Measurements from ENCODE around the gene GAB2. TPM values are rescaled to one million over a fixed set of nuclear protein-coding genes. Genes with fewer than 3 reads are reported as not detected.
A peak's percentile ranks its signal among the peaks of the same experiment; 100 is the strongest.
"Not testable (repeated sequence)": the region's sequence is repeated elsewhere in the genome, so short reads cannot be mapped to it uniquely, and the experiment has no call there.

Gene GAB2
- total RNA-seq, 1 donor from 2014 or later = 10.4 TPM

DNA sequence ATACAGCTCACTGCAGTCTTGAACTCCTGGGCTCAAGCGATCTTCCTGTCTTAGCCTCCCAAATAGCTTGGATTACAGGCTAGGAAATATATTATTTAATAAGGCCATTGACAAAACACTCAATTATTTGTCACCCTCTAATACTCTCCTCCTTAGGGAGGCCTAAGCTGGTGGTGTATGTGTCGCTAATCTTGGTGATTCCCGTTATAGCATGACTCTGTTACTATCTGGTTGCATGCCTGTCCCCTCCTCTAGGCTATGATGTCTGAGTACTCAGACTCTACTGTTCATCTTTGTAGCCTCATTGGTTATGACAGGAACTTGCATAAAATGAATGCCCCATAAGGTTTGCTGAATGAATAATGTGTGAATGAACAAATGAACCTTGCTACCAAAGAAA, 141.3 kb downstream of the GAB2 start:
- no peak overlapping the region for H3K27ac ChIP-seq (ENCODE audit: low read depth, low read length)
- no peak overlapping the region for H3K9ac ChIP-seq (ENCODE audit: low read depth in 1 of 3, low read length in 3 of 3)
- H3K36me3 ChIP-seq (ENCODE audit: control insufficient read depth in 3 of 3, insufficient read depth in 3 of 3, low read length in 3 of 3) = peaks cover 0 to 5% (median 5%) of the 10 kb centered on the region in 3 donors
- no peak overlapping the region for H3K4me3 ChIP-seq (ENCODE audit: low read length in 3 of 3)
- no peaks in the 10 kb centered on the region for H3K27me3 ChIP-seq (ENCODE audit: control insufficient read depth in 3 of 3, insufficient read depth in 3 of 3, low read length in 3 of 3)
- H3K9me3 ChIP-seq (ENCODE audit: control insufficient read depth in 3 of 3, low read length in 3 of 3) = peaks cover 0 to 3% (median 0%) of the 10 kb centered on the region in 3 donors
- no peaks in the 10 kb centered on the region for H3K4me1 ChIP-seq (ENCODE audit: control insufficient read depth in 3 of 3, insufficient read depth in 3 of 3, low read length in 3 of 3)

DNA sequence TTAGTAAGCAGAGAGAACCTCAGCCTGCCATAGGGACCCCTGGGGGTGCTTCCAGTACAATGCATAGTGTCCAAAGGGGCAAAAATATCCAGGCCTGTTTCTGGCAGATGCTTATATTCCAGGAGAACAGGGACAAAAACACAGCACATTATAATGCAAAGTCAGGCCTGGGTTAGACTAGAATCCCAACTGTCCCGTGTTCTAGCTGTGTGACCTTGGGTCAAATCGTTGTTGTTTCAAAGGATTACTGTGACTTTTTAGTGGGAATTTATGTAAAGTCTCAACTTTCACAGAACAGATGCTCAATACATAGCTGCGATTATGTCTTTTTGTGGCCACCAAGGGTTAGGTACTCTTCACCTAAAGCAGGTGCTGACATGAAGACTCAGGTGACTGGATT, 142.9 kb downstream of the GAB2 start:
- Histone ChIP-seq H3K36me3 (ENCODE audit: control insufficient read depth in 3 of 3, insufficient read depth in 3 of 3, low read length in 3 of 3) (peaks cover 0 to 2% (median 0%) of the 10 kb centered on the region in 3 donors), H3K27ac (ENCODE audit: low read depth, low read length) (no peak overlapping the region), H3K9ac (ENCODE audit: low read depth in 1 of 3, low read length in 3 of 3) (no peak overlapping the region), H3K4me1 (ENCODE audit: control insufficient read depth in 3 of 3, insufficient read depth in 3 of 3, low read length in 3 of 3) (no peaks in the 10 kb centered on the region), H3K9me3 (ENCODE audit: control insufficient read depth in 3 of 3, low read length in 3 of 3) (peaks cover 0 to 3% (median 0%) of the 10 kb centered on the region in 3 donors), H3K27me3 (ENCODE audit: control insufficient read depth in 3 of 3, insufficient read depth in 3 of 3, low read length in 3 of 3) (no peaks in the 10 kb centered on the region), H3K4me3 (ENCODE audit: low read length in 3 of 3) (no peak overlapping the region)

DNA sequence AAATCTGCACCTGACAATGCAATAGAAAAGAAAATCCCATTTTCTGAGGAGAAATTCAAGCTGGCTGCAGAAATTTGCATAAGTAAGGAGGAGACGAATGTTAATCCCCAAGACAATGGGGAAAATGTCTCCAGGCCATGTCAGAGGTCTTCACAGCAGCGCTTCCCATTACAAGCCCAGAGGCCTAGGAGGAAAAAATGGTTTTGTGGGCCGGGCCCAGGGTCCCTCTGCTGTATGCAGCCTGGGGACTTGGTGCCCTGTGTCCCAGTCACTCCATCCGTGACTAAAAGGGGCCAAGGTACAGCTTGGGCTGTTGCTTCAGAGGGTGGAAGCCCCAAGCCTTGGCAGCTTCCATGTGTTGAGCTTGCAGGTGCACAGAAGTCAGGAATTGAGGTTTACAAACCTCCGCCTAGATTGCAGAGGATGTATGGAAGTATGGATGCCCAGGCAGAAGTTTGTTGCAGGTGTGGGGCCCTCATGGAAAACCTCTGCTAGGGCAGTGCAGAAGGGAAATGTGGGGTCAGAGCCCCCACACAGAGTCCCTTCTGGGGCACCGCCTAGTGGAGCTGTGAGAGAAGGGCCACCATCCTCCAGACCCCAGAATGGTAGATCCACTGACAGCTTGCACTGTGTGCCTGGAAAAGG, 144.9 kb downstream of the GAB2 start:
- H3K27me3 ChIP-seq (ENCODE audit: control insufficient read depth in 3 of 3, insufficient read depth in 3 of 3, low read length in 3 of 3); H3K9ac ChIP-seq (ENCODE audit: low read depth in 1 of 3, low read length in 3 of 3); H3K4me1 ChIP-seq (ENCODE audit: control insufficient read depth in 3 of 3, insufficient read depth in 3 of 3, low read length in 3 of 3); H3K36me3 ChIP-seq (ENCODE audit: control insufficient read depth in 3 of 3, insufficient read depth in 3 of 3, low read length in 3 of 3); H3K9me3 ChIP-seq (ENCODE audit: control insufficient read depth in 3 of 3, low read length in 3 of 3); H3K4me3 ChIP-seq (ENCODE audit: low read length in 3 of 3); H3K27ac ChIP-seq (ENCODE audit: low read depth, low read length): not testable (repeated sequence)

DNA sequence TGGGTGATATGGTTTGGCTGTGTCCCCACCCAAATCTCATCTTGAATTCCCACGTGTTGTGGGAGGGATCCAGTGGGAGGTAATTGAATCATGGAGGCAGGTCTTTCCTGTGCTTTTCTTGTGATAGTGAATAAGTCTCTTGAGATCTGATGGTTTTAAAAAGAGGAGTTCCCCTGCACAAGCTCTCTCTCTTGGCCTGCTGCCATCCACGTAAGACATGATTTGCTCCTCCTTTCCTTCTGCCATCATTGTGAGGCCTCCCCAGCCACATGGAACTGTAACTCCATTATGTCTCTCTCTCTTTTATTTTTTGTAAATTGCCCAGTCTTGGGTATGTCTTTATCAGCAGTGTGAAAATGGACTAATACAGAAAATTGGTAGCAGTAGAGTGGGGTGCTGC, 145.8 kb downstream of the GAB2 start:
- H3K9ac ChIP-seq (ENCODE audit: low read depth in 1 of 3, low read length in 3 of 3); H3K27me3 ChIP-seq (ENCODE audit: control insufficient read depth in 3 of 3, insufficient read depth in 3 of 3, low read length in 3 of 3); H3K9me3 ChIP-seq (ENCODE audit: control insufficient read depth in 3 of 3, low read length in 3 of 3); H3K27ac ChIP-seq (ENCODE audit: low read depth, low read length); H3K36me3 ChIP-seq (ENCODE audit: control insufficient read depth in 3 of 3, insufficient read depth in 3 of 3, low read length in 3 of 3); H3K4me1 ChIP-seq (ENCODE audit: control insufficient read depth in 3 of 3, insufficient read depth in 3 of 3, low read length in 3 of 3); H3K4me3 ChIP-seq (ENCODE audit: low read length in 3 of 3): not testable (repeated sequence)

DNA sequence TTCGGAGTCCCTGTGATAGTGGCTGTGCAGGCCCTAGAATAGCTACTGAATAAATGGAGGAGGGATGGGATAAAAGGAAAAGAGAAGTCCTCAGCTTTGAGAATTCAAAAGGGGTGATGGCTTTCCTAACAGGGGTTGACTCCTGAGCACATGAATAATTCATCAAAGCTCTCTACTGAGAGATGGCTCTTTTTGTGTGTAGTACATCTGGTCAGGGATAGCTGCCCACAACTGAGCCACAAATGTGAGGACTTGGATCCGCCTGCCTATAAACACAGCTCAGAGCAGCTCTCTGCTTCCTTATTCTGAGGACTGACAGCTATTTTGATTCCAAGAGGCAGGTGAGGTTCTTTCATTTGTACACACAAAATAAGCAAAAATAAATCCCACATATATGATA, 146.6 kb downstream of the GAB2 start:
- Histone ChIP-seq H3K9ac (ENCODE audit: low read depth in 1 of 3, low read length in 3 of 3) (no peak overlapping the region), H3K27ac (ENCODE audit: low read depth, low read length) (no peak overlapping the region), H3K36me3 (ENCODE audit: control insufficient read depth in 3 of 3, insufficient read depth in 3 of 3, low read length in 3 of 3) (peaks cover 0 to 2% (median 0%) of the 10 kb centered on the region in 3 donors), H3K9me3 (ENCODE audit: control insufficient read depth in 3 of 3, low read length in 3 of 3) (peaks cover 0 to 3% (median 0%) of the 10 kb centered on the region in 3 donors), H3K4me1 (ENCODE audit: control insufficient read depth in 3 of 3, insufficient read depth in 3 of 3, low read length in 3 of 3) (peaks cover 0 to 3% (median 3%) of the 10 kb centered on the region in 3 donors), H3K27me3 (ENCODE audit: control insufficient read depth in 3 of 3, insufficient read depth in 3 of 3, low read length in 3 of 3) (no peaks in the 10 kb centered on the region), H3K4me3 (ENCODE audit: low read length in 3 of 3) (no peak overlapping the region)

DNA sequence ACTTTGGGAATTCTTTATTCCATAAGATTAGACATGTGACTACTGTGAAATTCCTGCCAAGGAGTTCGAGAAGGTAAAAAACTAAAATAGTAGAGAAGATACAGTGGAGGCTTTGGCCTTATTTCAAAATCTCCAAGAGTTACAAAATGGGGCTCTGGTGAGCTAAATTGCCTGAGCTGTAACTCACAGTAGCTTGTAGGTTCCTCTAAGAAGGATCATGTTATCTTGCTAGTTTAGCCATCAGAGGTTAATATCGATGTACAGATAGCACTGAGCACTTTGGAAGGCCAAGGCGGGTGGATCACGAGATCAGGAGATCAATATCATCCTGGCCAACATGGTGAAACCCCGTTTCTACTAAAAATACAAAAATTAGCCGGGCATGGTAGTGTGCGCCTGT, 147.8 kb downstream of the GAB2 start:
- Histone ChIP-seq H3K9me3 (ENCODE audit: control insufficient read depth in 3 of 3, low read length in 3 of 3) (peaks cover 0 to 3% (median 0%) of the 10 kb centered on the region in 3 donors), H3K9ac (ENCODE audit: low read depth in 1 of 3, low read length in 3 of 3) (no peak overlapping the region), H3K4me1 (ENCODE audit: control insufficient read depth in 3 of 3, insufficient read depth in 3 of 3, low read length in 3 of 3) (peaks cover 0 to 3% (median 3%) of the 10 kb centered on the region in 3 donors), H3K27me3 (ENCODE audit: control insufficient read depth in 3 of 3, insufficient read depth in 3 of 3, low read length in 3 of 3) (no peaks in the 10 kb centered on the region), H3K36me3 (ENCODE audit: control insufficient read depth in 3 of 3, insufficient read depth in 3 of 3, low read length in 3 of 3) (peaks cover 0 to 2% (median 0%) of the 10 kb centered on the region in 3 donors), H3K27ac (ENCODE audit: low read depth, low read length) (peak overlapping the region; percentile 47), H3K4me3 (ENCODE audit: low read length in 3 of 3) (no peak overlapping the region)

DNA sequence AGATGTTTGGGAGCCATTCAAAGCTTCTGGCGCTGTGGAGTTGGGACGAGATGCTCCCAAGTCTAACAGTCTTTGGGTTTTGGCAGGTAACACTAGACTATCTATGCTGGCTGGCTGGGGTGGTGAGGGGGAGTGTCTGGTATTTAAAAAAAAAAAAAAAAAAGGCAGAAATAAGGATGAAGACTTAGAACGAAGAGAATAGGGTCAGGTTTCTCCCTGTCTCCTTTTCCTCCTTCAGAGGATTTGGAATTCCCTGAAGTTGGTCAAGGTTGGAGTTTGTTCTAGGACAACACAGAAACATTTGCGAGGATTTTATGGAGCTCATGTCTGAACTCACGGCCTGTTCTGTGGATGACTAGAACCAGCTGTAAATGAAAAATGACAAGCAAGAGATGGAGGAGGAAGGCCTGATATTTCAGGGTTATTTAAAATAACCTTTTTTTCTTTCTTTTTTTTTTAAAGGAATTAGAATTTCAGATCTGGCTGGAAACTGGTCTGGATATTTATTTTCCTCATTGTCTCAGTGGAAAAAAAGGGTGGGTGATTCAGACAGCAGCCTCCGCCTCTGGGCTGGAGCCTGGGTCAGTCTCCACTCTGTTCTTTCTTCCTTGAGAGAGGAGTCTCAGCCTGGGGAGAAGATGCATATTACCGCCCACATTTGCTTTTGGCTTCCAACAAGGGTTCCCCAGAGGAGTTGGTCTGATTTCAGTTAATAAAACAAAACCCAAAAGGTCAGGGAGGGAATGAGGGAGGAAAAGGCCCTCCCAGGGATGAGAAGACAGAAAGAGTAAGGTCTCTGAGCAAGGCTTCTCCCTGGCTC, 148.8 kb downstream of the GAB2 start:
- no peak overlapping the region for H3K9ac ChIP-seq (ENCODE audit: low read depth in 1 of 3, low read length in 3 of 3)
- peaks cover 0 to 3% (median 3%) of the 10 kb centered on the region in 3 donors for H3K4me1 ChIP-seq (ENCODE audit: control insufficient read depth in 3 of 3, insufficient read depth in 3 of 3, low read length in 3 of 3)
- no peaks in the 10 kb centered on the region for H3K27me3 ChIP-seq (ENCODE audit: control insufficient read depth in 3 of 3, insufficient read depth in 3 of 3, low read length in 3 of 3)
- peak overlapping the region in 1 of 3 donors; percentile 7 for H3K4me3 ChIP-seq (ENCODE audit: low read length in 3 of 3)
- peak overlapping the region; percentile 54 for H3K27ac ChIP-seq (ENCODE audit: low read depth, low read length)
- peaks cover 0 to 2% (median 0%) of the 10 kb centered on the region in 3 donors for H3K36me3 ChIP-seq (ENCODE audit: control insufficient read depth in 3 of 3, insufficient read depth in 3 of 3, low read length in 3 of 3)
- peaks cover 0 to 3% (median 0%) of the 10 kb centered on the region in 3 donors for H3K9me3 ChIP-seq (ENCODE audit: control insufficient read depth in 3 of 3, low read length in 3 of 3)

DNA sequence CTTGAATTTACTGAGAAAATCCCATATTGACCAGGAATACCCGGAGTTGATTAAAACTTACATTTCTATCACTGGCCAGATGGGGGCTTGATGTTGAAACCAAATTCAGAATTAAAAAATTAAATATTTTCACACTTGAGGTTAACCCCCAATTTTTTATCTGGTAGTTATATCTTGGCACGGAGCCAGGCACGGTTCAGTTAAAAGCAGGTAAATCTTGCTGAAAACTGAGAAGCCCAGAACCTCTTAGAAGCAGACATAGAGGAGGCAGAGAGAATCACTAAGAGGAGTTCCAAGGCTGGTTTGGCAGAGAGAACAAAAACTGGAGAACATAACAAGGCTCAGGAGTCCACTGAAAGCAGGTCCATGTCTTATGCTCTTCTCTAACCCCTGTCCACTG, 151.2 kb downstream of the GAB2 start:
- Histone ChIP-seq H3K4me3 (ENCODE audit: low read length in 3 of 3) (no peak overlapping the region), H3K27ac (ENCODE audit: low read depth, low read length) (no peak overlapping the region), H3K9me3 (ENCODE audit: control insufficient read depth in 3 of 3, low read length in 3 of 3) (no peaks in the 10 kb centered on the region), H3K4me1 (ENCODE audit: control insufficient read depth in 3 of 3, insufficient read depth in 3 of 3, low read length in 3 of 3) (peaks cover 3 to 7% (median 3%) of the 10 kb centered on the region in 3 donors), H3K9ac (ENCODE audit: low read depth in 1 of 3, low read length in 3 of 3) (no peak overlapping the region), H3K27me3 (ENCODE audit: control insufficient read depth in 3 of 3, insufficient read depth in 3 of 3, low read length in 3 of 3) (no peaks in the 10 kb centered on the region), H3K36me3 (ENCODE audit: control insufficient read depth in 3 of 3, insufficient read depth in 3 of 3, low read length in 3 of 3) (no peaks in the 10 kb centered on the region)

DNA sequence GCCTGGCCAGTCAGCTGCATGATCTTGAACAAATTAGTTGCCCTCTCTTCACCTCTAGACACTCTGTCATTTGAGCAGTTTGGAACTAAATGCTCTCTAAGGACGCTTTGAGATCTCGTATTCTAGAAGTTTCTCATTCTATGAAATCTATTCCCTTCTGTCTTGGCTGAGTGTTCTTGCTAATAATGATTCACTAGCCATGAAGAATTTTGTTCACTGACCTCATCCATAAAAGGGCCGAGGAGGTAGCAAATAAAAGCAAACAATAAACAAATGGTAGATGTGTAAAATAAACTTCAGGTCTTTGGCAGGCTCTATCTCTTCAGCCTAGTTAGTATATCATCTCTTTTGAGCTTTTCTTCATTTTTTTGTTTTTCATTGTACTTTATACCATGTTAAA, 152.3 kb downstream of the GAB2 start:
- Histone ChIP-seq H3K9me3 (ENCODE audit: control insufficient read depth in 3 of 3, low read length in 3 of 3) (no peaks in the 10 kb centered on the region), H3K36me3 (ENCODE audit: control insufficient read depth in 3 of 3, insufficient read depth in 3 of 3, low read length in 3 of 3) (no peaks in the 10 kb centered on the region), H3K27me3 (ENCODE audit: control insufficient read depth in 3 of 3, insufficient read depth in 3 of 3, low read length in 3 of 3) (no peaks in the 10 kb centered on the region), H3K27ac (ENCODE audit: low read depth, low read length) (no peak overlapping the region), H3K4me1 (ENCODE audit: control insufficient read depth in 3 of 3, insufficient read depth in 3 of 3, low read length in 3 of 3) (peaks cover 4 to 11% (median 10%) of the 10 kb centered on the region in 3 donors), H3K9ac (ENCODE audit: low read depth in 1 of 3, low read length in 3 of 3) (no peak overlapping the region), H3K4me3 (ENCODE audit: low read length in 3 of 3) (no peak overlapping the region)

DNA sequence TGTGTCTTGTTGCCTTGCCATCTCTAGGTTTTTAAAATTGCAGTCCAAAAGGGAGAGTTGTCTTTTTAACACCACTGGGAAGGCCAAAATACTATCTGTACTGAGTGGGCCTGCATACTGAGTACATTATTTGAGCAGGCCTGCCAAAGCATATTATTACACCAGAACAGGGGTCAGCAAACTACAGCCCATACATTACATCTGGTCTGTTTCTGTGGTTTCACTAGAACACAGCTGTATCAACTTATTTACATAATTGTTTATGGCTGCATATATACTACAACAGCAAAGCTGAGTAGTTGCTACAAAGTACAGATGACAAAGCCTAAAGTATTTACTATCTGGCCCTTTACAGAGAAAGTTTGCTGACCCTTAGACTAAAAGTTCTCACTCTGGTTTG, 154.9 kb downstream of the GAB2 start:
- H3K27ac ChIP-seq (ENCODE audit: low read depth, low read length) = no peak overlapping the region
- H3K9ac ChIP-seq (ENCODE audit: low read depth in 1 of 3, low read length in 3 of 3) = no peak overlapping the region
- no peaks in the 10 kb centered on the region for H3K9me3 ChIP-seq (ENCODE audit: control insufficient read depth in 3 of 3, low read length in 3 of 3)
- peaks cover 2 to 11% (median 10%) of the 10 kb centered on the region in 3 donors for H3K4me1 ChIP-seq (ENCODE audit: control insufficient read depth in 3 of 3, insufficient read depth in 3 of 3, low read length in 3 of 3)
- H3K36me3 ChIP-seq (ENCODE audit: control insufficient read depth in 3 of 3, insufficient read depth in 3 of 3, low read length in 3 of 3) = no peaks in the 10 kb centered on the region
- H3K4me3 ChIP-seq (ENCODE audit: low read length in 3 of 3) = no peak overlapping the region
- H3K27me3 ChIP-seq (ENCODE audit: control insufficient read depth in 3 of 3, insufficient read depth in 3 of 3, low read length in 3 of 3) = no peaks in the 10 kb centered on the region
